Erythroblast (primary cell): ENCODE data around the gene DLG2.

ENCODE experiments used
- GATA1 ChIP-seq: IDR thresholded peaks from 2 replicates; pipeline ENCODE4 v1.6.1; 2011; ENCODE audit warnings: low read depth, mild to moderate bottlenecking, control low read depth, low read length, moderate library complexity
- POLR2A ChIP-seq: IDR thresholded peaks from 2 replicates; pipeline ENCODE4 v1.6.1; 2011; ENCODE audit warnings: mild to moderate bottlenecking, low read length

DNA sequence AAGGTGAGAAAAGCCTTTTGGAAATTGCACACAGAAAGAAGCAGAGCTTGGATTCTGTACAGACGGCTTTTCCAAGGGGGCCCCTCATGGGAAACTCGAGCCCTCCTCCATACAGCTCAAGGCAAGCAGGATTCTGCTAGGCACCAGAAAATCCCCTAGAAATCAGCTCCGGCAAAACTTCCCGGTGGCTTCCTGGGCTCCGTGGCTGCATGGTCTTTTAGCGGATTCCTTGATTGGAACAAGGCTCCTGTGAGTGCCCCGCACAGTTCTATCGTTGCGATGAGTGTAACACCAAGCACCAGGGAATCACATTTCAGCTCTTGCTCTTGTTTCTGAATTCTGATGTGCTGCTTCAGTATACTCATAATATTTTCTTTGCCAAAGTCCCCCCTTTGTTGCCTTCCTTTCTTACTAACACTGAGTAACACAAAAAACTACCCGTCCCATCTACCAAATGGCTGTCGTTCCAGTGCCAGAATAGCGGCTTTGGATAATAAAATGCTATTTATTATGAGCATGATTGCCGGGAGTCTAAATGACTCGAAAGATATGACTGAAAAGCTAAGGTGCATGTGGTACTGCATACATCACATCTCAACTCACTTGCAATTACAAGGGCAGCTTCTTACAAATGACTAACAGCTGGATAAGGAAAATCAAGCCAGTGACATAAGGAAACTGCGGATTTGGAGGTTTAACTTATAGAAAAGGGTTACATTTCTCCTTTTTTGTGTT, 494.1 kb downstream of the DLG2 start:
- TF ChIP-seq POLR2A (no peak), GATA1 (no peak)
